SK-N-SH (cell line): Measurements from ENCODE around the gene LEMD1. TPM values are rescaled to one million over a fixed set of nuclear protein-coding genes. Genes with fewer than 3 reads are reported as not detected.

ENCODE experiments used
- CTCF ChIA-PET: fragments of 300-600, 350-600 bp; formaldehyde crosslinking; extraction: SDS; loops from one replicate; lab custom pipeline; 2021; lab: Yijun Ruan, JAX
- POLR2A ChIA-PET: fragments of 350-600 bp; sonication (Branson Sonifier 250); formaldehyde crosslinking; extraction: SDS; loops from one replicate; lab custom pipeline; 2020; ENCODE audit warnings: antibody characterized with exemption, inconsistent platforms; lab: Yijun Ruan, JAX
- DNase-seq: peaks from one replicate; pipeline ENCODE4 v3.0.0; 2012
- H2AFZ ChIP-seq: fragments of 200-600 bp; sonication (generic); 2 replicates; pipeline ENCODE4 v1.8.1; 2016; ENCODE audit warnings: antibody characterized with exemption, mild to moderate bottlenecking, low read depth
- H3F3A ChIP-seq: fragments of 200-600 bp; sonication (generic); replicated peaks from 2 replicates; pipeline ENCODE3; 2016; ENCODE audit warnings: antibody characterized with exemption, mild to moderate bottlenecking; ENCODE audit not compliant: insufficient read depth
- H3K27ac ChIP-seq, 2 experiments: fragments of 200-500 bp in 1 of 2; fragments of 200-600 bp in 1 of 2; sonication (Bioruptor generic) in 1 of 2; sonication (generic), shearing (Covaris generic) in 1 of 2; 2 replicates each; pipeline versions ENCODE4 v1.5.1 to v1.6.1; 2014 to 2016; ENCODE audit warnings: low read depth in 2 of 2, inconsistent platforms in 1 of 2, low read length in 1 of 2, mild to moderate bottlenecking in 1 of 2, mixed read lengths in 1 of 2
- H3K27me3 ChIP-seq: fragments of 200-600 bp; sonication (generic), shearing (Covaris generic); 2 replicates; pipeline ENCODE4 v1.6.1; 2016; ENCODE audit warnings: mixed run types; ENCODE audit not compliant: insufficient read depth
- H3K36me3 ChIP-seq, 2 experiments: fragments of 200-500 bp in 1 of 2; fragments of 200-600 bp in 1 of 2; sonication (Bioruptor generic) in 1 of 2; sonication (generic) in 1 of 2; replicated peaks in 1 of 2; 2 replicates each; pipeline versions ENCODE3 to v1.5.1; 2014 to 2016; ENCODE audit warnings: low read length in 1 of 2, mild to moderate bottlenecking in 1 of 2; ENCODE audit not compliant: insufficient read depth in 2 of 2, control insufficient read depth in 1 of 2
- H3K4me1 ChIP-seq, 2 experiments: fragments of 200-500 bp in 1 of 2; fragments of 200-600 bp in 1 of 2; sonication (Bioruptor generic) in 1 of 2; sonication (generic), shearing (Covaris generic) in 1 of 2; 2 replicates each; pipeline versions ENCODE4 v1.5.1 to v1.6.1; 2014 to 2016; ENCODE audit warnings: low read depth in 1 of 2, low read length in 1 of 2, mixed run types in 1 of 2; ENCODE audit not compliant: insufficient read depth in 2 of 2, control insufficient read depth in 1 of 2
- H3K4me2 ChIP-seq: fragments of 200-600 bp; sonication (generic), shearing (Covaris generic); 2 replicates; pipeline ENCODE4 v1.6.1; 2017; ENCODE audit warnings: mixed run types
- H3K4me3 ChIP-seq, 2 experiments: fragments of 200-500 bp in 1 of 2; fragments of 200-600 bp in 1 of 2; sonication (Bioruptor generic) in 1 of 2; sonication (generic), shearing (Covaris generic) in 1 of 2; 2 replicates each; pipeline versions ENCODE4 v1.5.1 to v1.8.1; 2014 to 2016; ENCODE audit warnings: low read depth in 2 of 2, inconsistent platforms in 1 of 2, low read length in 1 of 2, mild to moderate bottlenecking in 1 of 2, mixed read lengths in 1 of 2, moderate library complexity in 1 of 2
- H3K79me2 ChIP-seq: fragments of 200-600 bp; sonication (generic); 2 replicates; pipeline ENCODE4 v1.8.1; 2017; ENCODE audit warnings: mild to moderate bottlenecking; ENCODE audit not compliant: insufficient read depth
- H3K9ac ChIP-seq: fragments of 200-600 bp; sonication (generic); 2 replicates; pipeline ENCODE4 v1.6.1; 2017; ENCODE audit warnings: mixed run types
- H3K9me2 ChIP-seq: fragments of 200-600 bp; sonication (generic); 2 replicates; pipeline ENCODE4 v1.6.1; 2017; ENCODE audit warnings: mixed run types
- H3K9me3 ChIP-seq: fragments of 200-600 bp; sonication (generic); 2 replicates; pipeline ENCODE4 v1.6.1; 2017; ENCODE audit warnings: mixed run types, mild to moderate bottlenecking, moderate library complexity
- H4K20me1 ChIP-seq: fragments of 200-600 bp; sonication (generic); 2 replicates; pipeline ENCODE4 v1.6.1; 2017; ENCODE audit warnings: mild to moderate bottlenecking, mixed run types; ENCODE audit not compliant: insufficient read depth
- CHD2 ChIP-seq: fragments of 150-350 bp; IDR thresholded peaks from 2 replicates; pipeline ENCODE4 v1.6.1; 2018; ENCODE audit warnings: low read length; ENCODE audit not compliant: partially characterized antibody
- ELF1 ChIP-seq: IDR thresholded peaks from 2 replicates; pipeline ENCODE4 v1.4.0; 2012
- EP300 ChIP-seq, 2 experiments: IDR thresholded peaks; 2 replicates each; pipeline versions ENCODE4 v1.4.0 to v1.6.1; 2012; ENCODE audit warnings: borderline replicate concordance in 1 of 2, low read depth in 1 of 2, low read length in 1 of 2
- EZH2phosphoT487 ChIP-seq: fragments of 200-600 bp; sonication (generic); IDR thresholded peaks from 2 replicates; pipeline ENCODE4 v1.6.1; 2017; ENCODE audit warnings: low read depth, mixed run types, mild to moderate bottlenecking, antibody characterized with exemption, moderate library complexity, borderline replicate concordance
- FOXM1 ChIP-seq: IDR thresholded peaks from 2 replicates; pipeline ENCODE4 v1.4.0; 2012; ENCODE audit warnings: low read depth, mild to moderate bottlenecking
- GATA2 ChIP-seq: sonication (generic); formaldehyde crosslinking; IDR thresholded peaks from 2 replicates; pipeline ENCODE4 v1.5.0; 2020; ENCODE audit warnings: mild to moderate bottlenecking, missing genetic modification reagents
- JUND ChIP-seq: IDR thresholded peaks from 2 replicates; pipeline ENCODE4 v1.4.0; 2012
- MEF2A ChIP-seq: IDR thresholded peaks from 2 replicates; pipeline ENCODE4 v1.4.0; 2012; ENCODE audit warnings: low read depth, borderline replicate concordance
- NRF1 ChIP-seq: IDR thresholded peaks from 2 replicates; pipeline ENCODE4 v1.6.1; 2012; ENCODE audit warnings: low read depth, mild to moderate bottlenecking, low read length
- POLR2AphosphoS5 ChIP-seq: IDR thresholded peaks from 2 replicates; pipeline ENCODE4 v1.6.1; 2012; ENCODE audit warnings: low read depth, low read length
- RAD21 ChIP-seq: IDR thresholded peaks from 2 replicates; pipeline ENCODE4 v1.6.1; 2012; ENCODE audit warnings: mild to moderate bottlenecking, low read length
- RXRA ChIP-seq: IDR thresholded peaks from 2 replicates; pipeline ENCODE4 v1.4.0; 2012; ENCODE audit warnings: low read depth, mild to moderate bottlenecking, borderline replicate concordance
- SIN3A ChIP-seq: IDR thresholded peaks from 2 replicates; pipeline ENCODE4 v1.6.1; 2012; ENCODE audit warnings: low read depth, mild to moderate bottlenecking, low read length, moderate library complexity, borderline replicate concordance
- WGBS: methylation state at CpG from one replicate; pipeline ENCODE4 v1.1.6; 2017; ENCODE audit warnings: low lambda C conversion rate; 5-methylcytosine and 5-hydroxymethylcytosine counted together
- polyA plus RNA-seq, 3 experiments: library from polyadenylated mRNA; depleted of rRNA; stranded (reverse); fragments of >200 nt; gene quantifications; 2 replicates each; pipeline ENCODE4 v1.2.3, GENCODE V29; 2012
- TF ChIP-seq, protein P1 (sequence below): fragments of 150-350 bp; IDR thresholded peaks from 2 replicates; pipeline ENCODE4 v1.6.1; 2016; ENCODE audit warnings: mild to moderate bottlenecking, low read depth, low read length
- TF ChIP-seq, protein P2 (sequence below): IDR thresholded peaks from 2 replicates; pipeline ENCODE4 v1.6.1; 2012; ENCODE audit warnings: mild to moderate bottlenecking, low read depth, low read length, moderate library complexity
- TF ChIP-seq, protein P3 (sequence below): IDR thresholded peaks from 2 replicates; pipeline ENCODE4 v1.4.0; 2012; ENCODE audit warnings: low read depth

The LEMD1 gene
- polyA plus RNA-seq, 1 of the 3 experiments (the other 2 are of a cell fraction): not detected

DNA sequence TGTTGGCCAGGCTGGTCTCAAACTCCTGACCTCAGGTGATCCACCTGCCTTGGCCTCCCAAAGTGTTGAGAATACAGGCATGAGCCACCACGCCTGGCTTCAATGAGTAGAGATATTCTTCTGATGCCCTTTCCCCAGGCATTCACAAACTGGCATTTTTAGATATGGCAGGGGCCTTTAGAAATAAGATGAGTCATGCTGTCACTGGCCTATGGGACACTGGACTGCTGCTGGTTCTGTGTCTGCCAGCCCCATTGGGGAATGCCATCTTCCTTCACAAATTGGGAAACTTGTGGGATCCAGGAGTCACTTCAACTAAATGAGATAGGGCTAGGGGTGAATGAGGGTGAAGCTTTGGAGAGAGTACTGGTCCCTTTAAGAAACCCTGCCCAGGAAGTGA is 81.2 kb downstream of the LEMD1 start:
- Histone ChIP-seq H3K4me1 (peaks cover 0 to 7% of the 10 kb centered on the region in 2 experiments; a peak in 1 of 4 replicates), H4K20me1 (no peaks in the 10 kb centered on the region), H2AFZ (no peak overlapping the region), H3K4me2 (no peak overlapping the region), H3K27ac (no peak overlapping the region), H3K9ac (no peak overlapping the region), H3K9me2 (no peaks in the 10 kb centered on the region), H3K79me2 (no peaks in the 10 kb centered on the region), H3K4me3 (no peak overlapping the region), H3K9me3 (no peaks in the 10 kb centered on the region), H3F3A (no peaks in the 10 kb centered on the region), H3K36me3 (no peaks in the 10 kb centered on the region), H3K27me3 (peaks cover 11% of the 10 kb centered on the region; the same call in 1 of the 2 replicates)
- ChIA-PET POLR2A (no interaction called here), CTCF (interaction anchor here (0.9 to 3.7 kb wide), 5 partner anchors 13 to 145 kb away, joined by 3 to 22 read pairs (median 15); no protein-coding TSS in a partner anchor)
- no peak for DNase-seq
- TF ChIP-seq, protein P1, sequence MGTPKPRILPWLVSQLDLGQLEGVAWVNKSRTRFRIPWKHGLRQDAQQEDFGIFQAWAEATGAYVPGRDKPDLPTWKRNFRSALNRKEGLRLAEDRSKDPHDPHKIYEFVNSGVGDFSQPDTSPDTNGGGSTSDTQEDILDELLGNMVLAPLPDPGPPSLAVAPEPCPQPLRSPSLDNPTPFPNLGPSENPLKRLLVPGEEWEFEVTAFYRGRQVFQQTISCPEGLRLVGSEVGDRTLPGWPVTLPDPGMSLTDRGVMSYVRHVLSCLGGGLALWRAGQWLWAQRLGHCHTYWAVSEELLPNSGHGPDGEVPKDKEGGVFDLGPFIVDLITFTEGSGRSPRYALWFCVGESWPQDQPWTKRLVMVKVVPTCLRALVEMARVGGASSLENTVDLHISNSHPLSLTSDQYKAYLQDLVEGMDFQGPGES: no peak
- TF ChIP-seq GATA2 (CRISPR knock-in tag): no peak
- TF ChIP-seq ELF1: no peak
- 100% methylated on average over 1 of the region's 1 CpG for WGBS

DNA sequence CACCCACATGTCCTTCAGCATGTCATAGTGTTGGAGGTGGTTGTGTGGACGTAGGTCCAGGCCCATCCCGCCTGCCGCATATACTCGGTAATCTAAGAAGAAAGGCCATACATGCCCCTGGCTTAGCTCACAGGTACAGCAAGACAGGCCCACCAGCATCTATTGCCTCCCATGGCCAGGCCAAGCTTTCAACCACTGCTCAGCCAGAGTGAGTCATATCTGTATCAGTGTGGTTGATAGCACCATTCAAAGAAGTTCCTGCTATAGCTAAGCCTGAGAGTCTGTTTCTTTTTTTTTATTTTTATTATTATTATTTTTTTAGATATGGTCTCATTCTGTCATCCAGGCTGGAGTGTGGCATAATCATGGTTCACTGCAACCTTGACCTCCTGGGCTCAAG is 82.1 kb downstream of the LEMD1 start:
- no peaks in the 10 kb centered on the region for H3F3A ChIP-seq

DNA sequence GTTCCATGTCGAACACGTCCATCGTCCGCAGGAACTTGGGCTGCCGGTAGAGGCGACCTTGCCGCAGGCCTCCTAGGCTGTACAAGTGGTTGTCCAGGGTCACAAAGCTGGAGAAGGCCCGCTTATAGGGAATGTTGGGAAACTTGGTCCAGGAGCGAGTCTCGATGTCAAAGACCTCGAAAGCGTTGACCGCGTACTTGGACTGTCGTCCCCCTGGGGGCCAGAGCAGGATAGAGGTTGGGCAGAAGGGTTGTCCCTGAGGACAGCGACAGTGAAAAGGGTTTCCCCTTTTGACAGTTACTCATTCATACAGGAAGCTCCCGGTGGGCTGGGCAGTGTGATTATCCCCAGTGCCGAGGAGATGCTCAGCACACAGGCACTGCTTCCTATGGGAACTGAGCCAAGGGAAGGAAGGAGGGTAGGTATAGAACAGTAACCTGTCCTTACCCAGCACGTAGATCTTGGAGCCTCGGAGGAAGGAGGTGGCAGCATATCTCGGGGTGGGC is 82.6 kb downstream of the LEMD1 start:
- TF ChIP-seq FOXM1 (no peak), POLR2AphosphoS5 (no peak), SIN3A (no peak), RAD21 (no peak), RXRA (no peak), JUND (no peak), EP300 (IDR thresholded peaks at IDR 0.05; ENCODE audit: borderline replicate concordance in 1 of 2, low read depth in 1 of 2, low read length in 1 of 2) (no peak), EZH2phosphoT487 (no peak)
- TF ChIP-seq, protein P2, sequence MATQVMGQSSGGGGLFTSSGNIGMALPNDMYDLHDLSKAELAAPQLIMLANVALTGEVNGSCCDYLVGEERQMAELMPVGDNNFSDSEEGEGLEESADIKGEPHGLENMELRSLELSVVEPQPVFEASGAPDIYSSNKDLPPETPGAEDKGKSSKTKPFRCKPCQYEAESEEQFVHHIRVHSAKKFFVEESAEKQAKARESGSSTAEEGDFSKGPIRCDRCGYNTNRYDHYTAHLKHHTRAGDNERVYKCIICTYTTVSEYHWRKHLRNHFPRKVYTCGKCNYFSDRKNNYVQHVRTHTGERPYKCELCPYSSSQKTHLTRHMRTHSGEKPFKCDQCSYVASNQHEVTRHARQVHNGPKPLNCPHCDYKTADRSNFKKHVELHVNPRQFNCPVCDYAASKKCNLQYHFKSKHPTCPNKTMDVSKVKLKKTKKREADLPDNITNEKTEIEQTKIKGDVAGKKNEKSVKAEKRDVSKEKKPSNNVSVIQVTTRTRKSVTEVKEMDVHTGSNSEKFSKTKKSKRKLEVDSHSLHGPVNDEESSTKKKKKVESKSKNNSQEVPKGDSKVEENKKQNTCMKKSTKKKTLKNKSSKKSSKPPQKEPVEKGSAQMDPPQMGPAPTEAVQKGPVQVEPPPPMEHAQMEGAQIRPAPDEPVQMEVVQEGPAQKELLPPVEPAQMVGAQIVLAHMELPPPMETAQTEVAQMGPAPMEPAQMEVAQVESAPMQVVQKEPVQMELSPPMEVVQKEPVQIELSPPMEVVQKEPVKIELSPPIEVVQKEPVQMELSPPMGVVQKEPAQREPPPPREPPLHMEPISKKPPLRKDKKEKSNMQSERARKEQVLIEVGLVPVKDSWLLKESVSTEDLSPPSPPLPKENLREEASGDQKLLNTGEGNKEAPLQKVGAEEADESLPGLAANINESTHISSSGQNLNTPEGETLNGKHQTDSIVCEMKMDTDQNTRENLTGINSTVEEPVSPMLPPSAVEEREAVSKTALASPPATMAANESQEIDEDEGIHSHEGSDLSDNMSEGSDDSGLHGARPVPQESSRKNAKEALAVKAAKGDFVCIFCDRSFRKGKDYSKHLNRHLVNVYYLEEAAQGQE: no peak
- TF ChIP-seq, protein P3, sequence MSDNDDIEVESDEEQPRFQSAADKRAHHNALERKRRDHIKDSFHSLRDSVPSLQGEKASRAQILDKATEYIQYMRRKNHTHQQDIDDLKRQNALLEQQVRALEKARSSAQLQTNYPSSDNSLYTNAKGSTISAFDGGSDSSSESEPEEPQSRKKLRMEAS: no peak
- TF ChIP-seq, protein P1: no peak
- no peaks in the 10 kb centered on the region for H3F3A ChIP-seq
- H3K4me1 ChIP-seq: peaks cover 0 to 5% of the 10 kb centered on the region in 2 experiments; a peak in 1 of 4 replicates
- no peak overlapping the region for H3K27ac ChIP-seq
- no peak overlapping the region for H3K4me2 ChIP-seq
- 83% methylated on average over 21 of the region's 21 CpGs for WGBS
- no peaks in the 10 kb centered on the region for H3K79me2 ChIP-seq
- no peaks in the 10 kb centered on the region for H3K36me3 ChIP-seq
- DNase-seq: no peak
- peaks cover 11% of the 10 kb centered on the region; the same call in 1 of the 2 replicates for H3K27me3 ChIP-seq
- H4K20me1 ChIP-seq: no peaks in the 10 kb centered on the region
- H3K9me2 ChIP-seq: no peaks in the 10 kb centered on the region
- ChIA-PET POLR2A (no interaction called here), CTCF (interaction anchor here (1.0 to 3.7 kb wide), 6 partner anchors 10 to 185 kb away, joined by 3 to 22 read pairs (median 10); no protein-coding TSS in a partner anchor)
- no peak overlapping the region for H2AFZ ChIP-seq
- no peaks in the 10 kb centered on the region for H3K9me3 ChIP-seq
- H3K9ac ChIP-seq: no peak overlapping the region
- no peak overlapping the region for H3K4me3 ChIP-seq

More for the DNA sequence above, 82.1 kb downstream of the LEMD1 start:
- POLR2A ChIA-PET: no interaction called here
- no peak overlapping the region for H3K4me3 ChIP-seq
- no peaks in the 10 kb centered on the region for H3K79me2 ChIP-seq
- no peaks in the 10 kb centered on the region for H3K36me3 ChIP-seq
- peaks cover 11% of the 10 kb centered on the region; the same call in 1 of the 2 replicates for H3K27me3 ChIP-seq
- CTCF ChIA-PET: interaction anchor here (0.9 to 3.7 kb wide), 8 partner anchors 9 to 185 kb away, joined by 3 to 22 read pairs (median 6); no protein-coding TSS in a partner anchor
- H4K20me1 ChIP-seq: no peaks in the 10 kb centered on the region
- TF ChIP-seq NRF1 (no peak), JUND (no peak), CHD2 (no peak), MEF2A (no peak)
- H3K9me2 ChIP-seq: no peaks in the 10 kb centered on the region
- no peak overlapping the region for H2AFZ ChIP-seq
- no peak for DNase-seq
- no peaks in the 10 kb centered on the region for H3K9me3 ChIP-seq
- 96% methylated on average over 4 of the region's 4 CpGs for WGBS
- no peak overlapping the region for H3K4me2 ChIP-seq
- peaks cover 0 to 7% of the 10 kb centered on the region in 2 experiments; a peak in 1 of 4 replicates for H3K4me1 ChIP-seq
- no peak overlapping the region for H3K27ac ChIP-seq
- H3K9ac ChIP-seq: no peak overlapping the region
